Heart left ventricle (tissue), 13 donors: ENCODE data around the gene TMEM181.

Source experiments
- POLR2A ChIP-seq, 2 donors: fragments of 450-650 bp; IDR thresholded peaks; one replicate each; pipeline ENCODE4 v1.6.1; 2017; ENCODE audit warnings: antibody characterized with exemption in 2 of 2, mild to moderate bottlenecking in 2 of 2, moderate library complexity in 2 of 2
- TF ChIP-seq, protein P1 (sequence below), 12 donors: fragments of 200-600 bp; sonication (generic) in 4 of 12; IDR thresholded peaks; one replicate each; pipeline versions ENCODE4 v1.5.0 to v1.8.0; 2018 to 2022; ENCODE audit warnings: antibody characterized with exemption in 12 of 12, mild to moderate bottlenecking in 5 of 12
- donor health status: ischemic (EF 13 %, LVEDD 7.1; RV severe dilation, severe dysfunction).
- donor health status: DM: no; HTN: yes; CAD: no.
- donor health status: DM: no; HTN: no; CAD: no.
- donor health status: ischemic (EF 25% LVEDD 6.9; RV normal size, moderate dysfunction).
- donor health status: ischemic (EF 25% LVEDD 5.7; RV mildly dilated, moderate dysfunction).
- donor health status: ischemic (EF 35%, LVEDD 5.7; RV mildly dilated, moderate dysfunction).
- donor health status: nonischemic (EF 11% LVEDD 7.7; RV severe dilation, severe dysfunction).
- donor health status: DM: yes; HTN: yes; CAD: no.
- donor health status: PGD.
- donor health status: ischemic (EF 29% LVEDD 5.4; RV normal size, mild dysfunction).
- donor health status: nonischemic (EF 23%, LVEDD 6.1; RV moderate dilation, normal function).

DNA sequence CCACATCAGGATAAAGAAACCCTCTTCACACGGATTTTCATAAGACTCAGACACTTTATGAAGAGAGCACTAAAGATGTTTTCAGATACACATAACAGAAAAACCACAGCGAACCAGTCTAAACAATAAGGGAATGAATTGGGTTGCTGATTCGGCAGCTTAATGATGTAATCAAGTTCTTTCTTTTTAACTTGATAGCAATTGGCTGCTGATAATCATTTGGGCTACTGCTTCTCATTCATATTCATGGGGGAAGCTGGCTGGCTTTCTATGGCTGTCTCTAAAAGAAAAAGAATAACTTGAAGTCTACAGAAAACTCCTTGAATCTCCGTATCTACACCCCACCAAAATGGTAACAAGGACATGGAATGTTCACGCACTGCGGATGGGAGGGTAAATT is 20.0 kb upstream of the TMEM181 start:
- TF ChIP-seq, protein P1, sequence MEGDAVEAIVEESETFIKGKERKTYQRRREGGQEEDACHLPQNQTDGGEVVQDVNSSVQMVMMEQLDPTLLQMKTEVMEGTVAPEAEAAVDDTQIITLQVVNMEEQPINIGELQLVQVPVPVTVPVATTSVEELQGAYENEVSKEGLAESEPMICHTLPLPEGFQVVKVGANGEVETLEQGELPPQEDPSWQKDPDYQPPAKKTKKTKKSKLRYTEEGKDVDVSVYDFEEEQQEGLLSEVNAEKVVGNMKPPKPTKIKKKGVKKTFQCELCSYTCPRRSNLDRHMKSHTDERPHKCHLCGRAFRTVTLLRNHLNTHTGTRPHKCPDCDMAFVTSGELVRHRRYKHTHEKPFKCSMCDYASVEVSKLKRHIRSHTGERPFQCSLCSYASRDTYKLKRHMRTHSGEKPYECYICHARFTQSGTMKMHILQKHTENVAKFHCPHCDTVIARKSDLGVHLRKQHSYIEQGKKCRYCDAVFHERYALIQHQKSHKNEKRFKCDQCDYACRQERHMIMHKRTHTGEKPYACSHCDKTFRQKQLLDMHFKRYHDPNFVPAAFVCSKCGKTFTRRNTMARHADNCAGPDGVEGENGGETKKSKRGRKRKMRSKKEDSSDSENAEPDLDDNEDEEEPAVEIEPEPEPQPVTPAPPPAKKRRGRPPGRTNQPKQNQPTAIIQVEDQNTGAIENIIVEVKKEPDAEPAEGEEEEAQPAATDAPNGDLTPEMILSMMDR (IDR thresholded peaks at IDR 0.05): no peak
- no peak for TF ChIP-seq POLR2A (IDR thresholded peaks at IDR 0.05)
